HepG2 (cell line): ENCODE measurements around the gene ERMARD. TPM values are rescaled to one million over a fixed set of nuclear protein-coding genes. Genes with fewer than 3 reads are reported as not detected.

Experiments
- HNF1A ChIP-seq, 2 experiments: sonication (generic) in 1 of 2; formaldehyde crosslinking in 1 of 2; IDR thresholded peaks; 2 replicates each; pipeline versions ENCODE4 v1.4.0 to v1.6.1; 2016 to 2020; ENCODE audit warnings: borderline replicate concordance in 1 of 2, low read depth in 1 of 2, mild to moderate bottlenecking in 1 of 2, missing genetic modification reagents in 1 of 2
- IKZF4 ChIP-seq: sonication (generic); formaldehyde crosslinking; IDR thresholded peaks from 2 replicates; pipeline ENCODE4 v1.5.1; 2020; ENCODE audit warnings: borderline replicate concordance, mild to moderate bottlenecking, low read depth, missing genetic modification reagents; ENCODE audit errors: not compliant biosample characterization
- MXD4 ChIP-seq: IDR thresholded peaks from 2 replicates; pipeline ENCODE4 v1.6.1; 2016; ENCODE audit warnings: mild to moderate bottlenecking, missing biosample characterization, missing genetic modification reagents
- NFKB2 ChIP-seq: sonication (generic); formaldehyde crosslinking; IDR thresholded peaks from 2 replicates; pipeline ENCODE4 v1.4.0; 2020; ENCODE audit warnings: missing genetic modification reagents, borderline replicate concordance
- PATZ1 ChIP-seq: sonication (generic); formaldehyde crosslinking; IDR thresholded peaks from 2 replicates; pipeline ENCODE4 v1.4.0; 2020; ENCODE audit warnings: missing genetic modification reagents
- SP1 ChIP-seq, 2 experiments: fragments of 450-650 bp in 1 of 2; sonication (generic) in 1 of 2; formaldehyde crosslinking in 1 of 2; IDR thresholded peaks; 2 replicates each; pipeline versions ENCODE4 v1.4.0 to v1.6.1; 2016 to 2020; ENCODE audit warnings: missing genetic modification reagents in 1 of 2
- TBX3 ChIP-seq: fragments of 450-650 bp; IDR thresholded peaks from 2 replicates; pipeline ENCODE4 v1.6.1; 2017; ENCODE audit warnings: antibody characterized with exemption, mild to moderate bottlenecking, inconsistent platforms, borderline replicate concordance
- TEAD3 ChIP-seq: optimal IDR thresholded peaks from 2 replicates; pipeline ENCODE3; 2016; ENCODE audit warnings: borderline replicate concordance
- TRIM24 ChIP-seq: sonication (generic); formaldehyde crosslinking; IDR thresholded peaks from 2 replicates; pipeline ENCODE4 v1.8.0; 2022; ENCODE audit warnings: mild to moderate bottlenecking, missing genetic modification reagents
- ZBTB3 ChIP-seq: sonication (generic); formaldehyde crosslinking; IDR thresholded peaks from 2 replicates; pipeline ENCODE4 v1.4.0; 2020; ENCODE audit warnings: low read depth, mild to moderate bottlenecking, moderate library complexity, missing genetic modification reagents, borderline replicate concordance
- polyA plus RNA-seq, 8 experiments: library from polyadenylated mRNA; depleted of rRNA in 3 of 8; stranded (reverse) in 7 of 8; unstranded in 1 of 8; fragments of >200 nt; fragmentation: Illumina TruSeq in 4 of 8; extraction: Trizol in 4 of 8; gene quantifications; 2 replicates each; pipeline versions ENCODE4 v1.2.1 to v1.2.3, GENCODE V29; 2011 to 2016; ENCODE audit warnings: low read depth in 4 of 8, missing spikeins in 1 of 8, mixed read lengths in 1 of 8; ENCODE audit not compliant: insufficient read depth in 1 of 8
- total RNA-seq, 5 experiments: library from RNA; depleted of rRNA; stranded (reverse); fragments of >200 nt; fragmentation: Illumina TruSeq; extraction: Trizol; gene quantifications; 2 replicates each; pipeline ENCODE4 v1.2.3, GENCODE V29; 2016; ENCODE audit warnings: low read depth in 1 of 5
- TF ChIP-seq, protein P1 (sequence below): sonication (generic); formaldehyde crosslinking; IDR thresholded peaks from 2 replicates; pipeline ENCODE4 v1.5.1; 2020; ENCODE audit warnings: missing genetic modification reagents, mild to moderate bottlenecking, borderline replicate concordance
- TF ChIP-seq, protein P2 (sequence below): sonication (generic); formaldehyde crosslinking; IDR thresholded peaks from 2 replicates; pipeline ENCODE4 v1.5.0; 2020; ENCODE audit warnings: mild to moderate bottlenecking, missing genetic modification reagents
- TF ChIP-seq, protein P3 (sequence below): sonication (generic); formaldehyde crosslinking; IDR thresholded peaks from 2 replicates; pipeline ENCODE4 v1.4.0; 2020; ENCODE audit warnings: missing genetic modification reagents

ERMARD gene
- total and polyA plus RNA-seq, 2 of the 13 experiments (the other 11 are each of a cell fraction or from before 2014, with no cell fraction given): 8.8 to 10.7 TPM

- TF ChIP-seq, protein P1, sequence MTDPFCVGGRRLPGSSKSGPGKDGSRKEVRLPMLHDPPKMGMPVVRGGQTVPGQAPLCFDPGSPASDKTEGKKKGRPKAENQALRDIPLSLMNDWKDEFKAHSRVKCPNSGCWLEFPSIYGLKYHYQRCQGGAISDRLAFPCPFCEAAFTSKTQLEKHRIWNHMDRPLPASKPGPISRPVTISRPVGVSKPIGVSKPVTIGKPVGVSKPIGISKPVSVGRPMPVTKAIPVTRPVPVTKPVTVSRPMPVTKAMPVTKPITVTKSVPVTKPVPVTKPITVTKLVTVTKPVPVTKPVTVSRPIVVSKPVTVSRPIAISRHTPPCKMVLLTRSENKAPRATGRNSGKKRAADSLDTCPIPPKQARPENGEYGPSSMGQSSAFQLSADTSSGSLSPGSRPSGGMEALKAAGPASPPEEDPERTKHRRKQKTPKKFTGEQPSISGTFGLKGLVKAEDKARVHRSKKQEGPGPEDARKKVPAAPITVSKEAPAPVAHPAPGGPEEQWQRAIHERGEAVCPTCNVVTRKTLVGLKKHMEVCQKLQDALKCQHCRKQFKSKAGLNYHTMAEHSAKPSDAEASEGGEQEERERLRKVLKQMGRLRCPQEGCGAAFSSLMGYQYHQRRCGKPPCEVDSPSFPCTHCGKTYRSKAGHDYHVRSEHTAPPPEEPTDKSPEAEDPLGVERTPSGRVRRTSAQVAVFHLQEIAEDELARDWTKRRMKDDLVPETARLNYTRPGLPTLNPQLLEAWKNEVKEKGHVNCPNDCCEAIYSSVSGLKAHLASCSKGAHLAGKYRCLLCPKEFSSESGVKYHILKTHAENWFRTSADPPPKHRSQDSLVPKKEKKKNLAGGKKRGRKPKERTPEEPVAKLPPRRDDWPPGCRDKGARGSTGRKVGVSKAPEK (CRISPR knock-in tag): no peak; the same call in 1 of the 2 replicates
- TF ChIP-seq TBX3 (peak; percentile 9; the same call in 1 of the 2 replicates), MXD4 (CRISPR knock-in tag) (peak; percentile 98), IKZF4 (peak; percentile 41), NFKB2 (peak; percentile 79; the same call in 1 of the 2 replicates), ZBTB3 (peak; percentile 66; the same call in 1 of the 2 replicates), PATZ1 (CRISPR knock-in tag) (peak; percentile 91), TRIM24 (CRISPR knock-in tag) (no peak), SP1 (IDR thresholded peaks at IDR 0.05) (peak; percentile 85; the same call in 1 of the 2 replicates), SP1 (CRISPR knock-in tag; IDR thresholded peaks at IDR 0.05) (peak; percentile 82), TEAD3 (CRISPR knock-in tag) (peak; percentile 58), HNF1A (IDR thresholded peaks at IDR 0.05; ENCODE audit: low read depth) (no peak), HNF1A (CRISPR knock-in tag; IDR thresholded peaks at IDR 0.05; ENCODE audit: borderline replicate concordance) (peak; percentile 73)
- TF ChIP-seq, protein P2, sequence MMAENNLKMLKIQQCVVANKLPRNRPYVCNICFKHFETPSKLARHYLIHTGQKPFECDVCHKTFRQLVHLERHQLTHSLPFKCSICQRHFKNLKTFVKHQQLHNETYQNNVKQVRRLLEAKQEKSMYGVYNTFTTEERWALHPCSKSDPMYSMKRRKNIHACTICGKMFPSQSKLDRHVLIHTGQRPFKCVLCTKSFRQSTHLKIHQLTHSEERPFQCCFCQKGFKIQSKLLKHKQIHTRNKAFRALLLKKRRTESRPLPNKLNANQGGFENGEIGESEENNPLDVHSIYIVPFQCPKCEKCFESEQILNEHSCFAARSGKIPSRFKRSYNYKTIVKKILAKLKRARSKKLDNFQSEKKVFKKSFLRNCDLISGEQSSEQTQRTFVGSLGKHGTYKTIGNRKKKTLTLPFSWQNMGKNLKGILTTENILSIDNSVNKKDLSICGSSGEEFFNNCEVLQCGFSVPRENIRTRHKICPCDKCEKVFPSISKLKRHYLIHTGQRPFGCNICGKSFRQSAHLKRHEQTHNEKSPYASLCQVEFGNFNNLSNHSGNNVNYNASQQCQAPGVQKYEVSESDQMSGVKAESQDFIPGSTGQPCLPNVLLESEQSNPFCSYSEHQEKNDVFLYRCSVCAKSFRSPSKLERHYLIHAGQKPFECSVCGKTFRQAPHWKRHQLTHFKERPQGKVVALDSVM: peak; percentile 75
- TF ChIP-seq, protein P3, sequence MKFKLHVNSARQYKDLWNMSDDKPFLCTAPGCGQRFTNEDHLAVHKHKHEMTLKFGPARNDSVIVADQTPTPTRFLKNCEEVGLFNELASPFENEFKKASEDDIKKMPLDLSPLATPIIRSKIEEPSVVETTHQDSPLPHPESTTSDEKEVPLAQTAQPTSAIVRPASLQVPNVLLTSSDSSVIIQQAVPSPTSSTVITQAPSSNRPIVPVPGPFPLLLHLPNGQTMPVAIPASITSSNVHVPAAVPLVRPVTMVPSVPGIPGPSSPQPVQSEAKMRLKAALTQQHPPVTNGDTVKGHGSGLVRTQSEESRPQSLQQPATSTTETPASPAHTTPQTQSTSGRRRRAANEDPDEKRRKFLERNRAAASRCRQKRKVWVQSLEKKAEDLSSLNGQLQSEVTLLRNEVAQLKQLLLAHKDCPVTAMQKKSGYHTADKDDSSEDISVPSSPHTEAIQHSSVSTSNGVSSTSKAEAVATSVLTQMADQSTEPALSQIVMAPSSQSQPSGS (CRISPR knock-in tag): peak; percentile 77; the same call in 1 of the 2 replicates
Observed at GRCh38 chr6:169701954-169702839, 49.2 kb upstream of the ERMARD start, which contains the start of the genes C6orf120 and WDR27 (continued).
